SK-N-MC (cell line): ENCODE data around the gene EEFSEC.

Experiments
- FOXP2 ChIP-seq: optimal IDR thresholded peaks from 2 replicates; pipeline ENCODE3; 2011; ENCODE audit warnings: mild to moderate bottlenecking, moderate library complexity; ENCODE audit not compliant: insufficient read depth; ENCODE audit errors: extremely low read length, control extremely low read depth
- POLR2AphosphoS5 ChIP-seq: IDR thresholded peaks from 2 replicates; pipeline ENCODE4 v1.6.1; 2012; ENCODE audit warnings: mild to moderate bottlenecking, low read depth, low read length, borderline replicate concordance

GRCh38 chr3:128330214-128330842 is 177.0 kb downstream of the EEFSEC start:
- no peak for TF ChIP-seq POLR2AphosphoS5
- TF ChIP-seq FOXP2: no peak
